ENCODE data around the gene TSPAN1.

TSPAN1 gene

DNA sequence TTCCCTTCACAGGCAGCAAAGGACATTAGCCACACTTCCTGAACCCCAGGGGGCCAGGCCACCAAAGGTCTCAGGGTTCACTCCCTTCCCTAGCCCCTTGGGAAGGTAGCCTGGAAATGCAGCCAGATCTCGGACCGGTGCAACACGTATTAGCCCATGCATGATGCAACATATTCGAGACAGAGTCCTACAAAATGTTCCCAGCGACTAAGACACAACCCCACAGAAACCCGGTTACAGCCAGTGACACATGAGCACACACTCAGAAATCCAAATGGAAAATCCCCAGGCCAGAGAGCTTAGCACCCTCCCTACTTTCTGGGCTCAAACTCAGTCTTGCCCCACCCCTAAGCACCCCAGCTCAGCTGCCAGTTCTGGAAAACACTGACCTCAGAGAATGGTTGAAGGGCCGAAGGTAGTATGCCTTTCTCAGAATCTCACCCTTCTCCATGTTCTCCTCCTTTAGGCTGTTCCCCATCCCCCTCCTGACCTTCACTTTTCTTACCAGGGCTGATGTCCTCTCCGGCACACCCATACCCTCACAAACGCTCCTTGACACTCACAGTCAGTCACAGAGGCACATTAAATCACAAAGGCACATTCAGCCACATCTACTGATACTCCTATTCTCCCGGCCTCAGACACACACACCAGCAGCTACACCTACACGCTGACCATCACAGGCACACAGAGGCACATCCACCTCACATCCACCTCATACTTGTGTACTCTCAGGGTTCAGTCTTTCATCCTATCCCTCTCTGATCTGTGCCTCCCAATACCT lies at the start of gene TSPAN1:
TSPAN1 (plus strand) TSS at position 640 of the 784 bp plus-strand sequence. CDS start 6,021 bp downstream, outside the sequence.
- DNase-seq: no peak

- DNase-seq: no peak
These were observed 46.5 kb upstream of the TSPAN1 start for GRCh38 chr1:46128344-46128743.

- no peak for DNase-seq
These were observed 44.8 kb upstream of the TSPAN1 start for GRCh38 chr1:46130121-46130520.

DNA sequence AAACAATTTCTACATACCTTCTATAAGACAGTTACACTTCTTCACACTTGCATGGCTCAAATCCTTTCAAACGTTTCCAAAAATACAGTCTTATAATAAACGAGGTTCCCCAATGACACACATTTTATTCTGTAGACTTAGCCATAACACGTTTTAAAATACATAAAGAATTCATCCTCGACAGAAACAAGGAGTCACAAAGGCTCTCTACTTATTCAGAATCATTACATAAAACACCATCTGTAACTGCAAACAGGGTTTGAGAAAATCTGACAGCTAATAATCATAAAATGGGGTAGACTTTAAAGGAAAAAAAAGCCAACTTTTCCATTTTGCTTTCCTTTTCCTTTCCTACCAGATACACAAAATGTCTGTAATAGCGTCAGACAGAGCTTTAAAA lies 44.3 kb upstream of the TSPAN1 start:
- DNase-seq: no peak

DNA sequence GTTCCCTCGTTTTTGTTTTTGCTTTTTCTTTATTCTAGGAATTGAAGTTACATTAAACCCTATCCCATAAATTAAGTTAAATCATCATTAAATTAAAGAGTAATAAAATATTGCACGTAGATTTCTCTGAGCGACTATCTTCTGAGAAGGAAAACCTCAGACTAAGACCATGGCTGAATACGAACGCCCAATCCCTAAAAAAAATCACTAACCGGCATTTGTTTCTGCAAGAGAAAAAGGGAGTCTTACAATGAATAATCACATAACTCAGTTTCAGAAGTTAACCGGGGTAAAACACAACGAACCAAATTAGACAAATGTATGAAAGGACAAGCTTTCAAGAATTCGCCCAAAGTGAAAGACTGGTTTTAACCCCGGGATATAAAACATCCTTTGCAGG lies 43.8 kb upstream of the TSPAN1 start:
- DNase-seq: no peak

- DNase-seq: no peak
These were observed 43.0 kb upstream of the TSPAN1 start for GRCh38 chr1:46131712-46132528.

DNA sequence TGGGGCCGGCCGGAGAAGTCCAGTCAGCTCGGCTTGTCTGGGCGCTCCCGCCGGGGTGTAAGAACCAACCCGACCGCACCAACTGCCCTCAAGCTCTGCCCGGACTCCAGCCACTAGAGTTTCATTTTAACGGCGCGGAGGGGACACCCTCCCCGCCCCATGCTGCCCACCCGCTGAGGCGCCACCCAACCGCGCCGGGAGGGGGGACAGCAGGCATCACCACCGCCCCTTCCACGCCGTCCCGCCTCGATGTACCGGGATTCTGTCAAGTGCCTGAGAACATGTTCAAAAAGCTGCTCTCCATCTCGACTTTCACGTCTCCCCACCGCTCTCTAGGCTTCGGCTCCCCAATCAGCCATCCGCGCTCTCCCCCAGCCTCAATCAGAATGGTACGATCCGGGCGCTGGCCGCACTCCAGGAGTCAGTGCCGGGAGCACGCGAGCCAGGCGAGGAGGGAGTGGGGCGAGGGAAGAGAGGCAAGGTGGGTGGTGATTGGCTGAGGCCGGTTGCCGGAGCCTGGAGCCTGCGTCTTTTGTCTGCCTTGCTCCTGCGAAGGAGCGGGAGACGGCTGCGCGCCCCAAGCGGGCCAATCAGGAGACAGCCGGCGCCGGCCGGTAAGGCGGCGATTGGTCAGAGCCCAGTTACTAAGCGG lies 42.2 kb upstream of the TSPAN1 start, which contains the start of gene PIK3R3:
PIK3R3 (minus strand) TSS at position 101 of the 652 bp plus-strand sequence. CDS start 677 bp downstream, outside the sequence.
- DNase-seq: peak; percentile 81 to 85

GRCh38 chr1:46133181-46133658 lies 41.7 kb upstream of the TSPAN1 start:
- DNase-seq: no peak

DNA sequence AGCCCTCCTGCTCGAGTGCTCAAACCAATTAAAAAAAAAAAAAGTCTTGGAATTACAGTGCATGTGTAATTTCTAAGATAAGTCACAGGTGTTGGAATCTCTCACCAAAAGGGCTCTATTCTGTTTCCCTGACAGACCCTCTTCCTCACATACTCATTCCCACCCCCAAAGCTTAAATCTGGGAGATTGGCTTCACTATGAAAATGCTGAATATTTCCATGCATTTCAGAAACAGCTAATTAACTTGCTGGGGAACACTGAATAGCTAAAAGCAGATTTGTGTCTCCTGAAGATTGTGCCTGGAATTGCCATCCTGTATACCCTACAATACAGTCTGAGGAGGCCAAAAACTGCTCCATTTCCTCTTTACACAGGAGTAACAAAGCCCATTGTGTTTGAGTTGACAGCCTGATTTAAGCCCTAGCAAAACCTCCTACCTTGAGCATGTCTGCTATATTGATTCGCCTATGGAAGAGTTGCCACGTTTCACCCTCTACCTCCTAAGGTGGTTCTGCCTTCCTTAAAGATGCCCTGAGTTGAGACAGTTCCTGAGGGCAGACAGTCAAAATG lies 41.0 kb upstream of the TSPAN1 start:
- no peak for DNase-seq

- DNase-seq: no peak
These were observed 40.1 kb upstream of the TSPAN1 start for GRCh38 chr1:46134660-46135331.

DNA sequence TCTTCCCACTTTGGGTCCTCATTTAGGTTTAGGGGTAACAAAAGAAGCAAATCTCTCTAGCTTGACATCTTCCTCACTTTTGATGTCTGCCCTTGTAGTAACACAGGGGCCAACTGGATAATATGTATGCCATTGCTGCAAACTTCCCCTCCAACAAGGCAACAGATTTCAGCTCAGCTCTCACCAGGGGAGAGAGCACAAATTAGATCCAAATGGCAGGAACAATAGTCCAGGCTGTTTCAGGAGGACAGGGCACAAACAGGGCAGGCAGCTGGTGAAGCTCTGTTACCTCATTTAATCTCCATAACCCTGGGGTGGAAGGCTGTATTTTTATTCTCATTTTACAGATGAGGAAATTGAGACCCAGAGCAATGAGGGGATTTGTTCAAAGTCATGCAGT lies 38.2 kb upstream of the TSPAN1 start:
- DNase-seq: no peak

DNA sequence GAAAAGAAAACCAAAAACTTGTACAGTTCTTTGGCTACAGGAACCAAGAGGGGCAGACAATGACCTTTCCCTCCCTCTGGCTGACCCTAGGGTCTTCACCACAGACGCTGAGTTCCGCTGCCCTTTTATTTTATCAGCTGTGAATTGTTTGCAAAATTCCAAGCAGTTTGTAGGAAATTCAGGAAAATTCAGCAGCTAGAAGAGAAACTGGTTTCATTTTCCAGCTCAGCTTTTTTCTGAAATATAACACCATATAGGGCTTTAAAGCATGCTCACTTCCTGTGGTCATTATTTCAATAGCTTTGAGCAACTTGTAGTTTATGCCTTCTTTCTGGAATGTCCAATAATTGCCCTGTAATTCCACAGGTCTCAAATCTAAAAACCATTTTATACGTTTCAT lies 37.0 kb upstream of the TSPAN1 start:
- DNase-seq: no peak

DNA sequence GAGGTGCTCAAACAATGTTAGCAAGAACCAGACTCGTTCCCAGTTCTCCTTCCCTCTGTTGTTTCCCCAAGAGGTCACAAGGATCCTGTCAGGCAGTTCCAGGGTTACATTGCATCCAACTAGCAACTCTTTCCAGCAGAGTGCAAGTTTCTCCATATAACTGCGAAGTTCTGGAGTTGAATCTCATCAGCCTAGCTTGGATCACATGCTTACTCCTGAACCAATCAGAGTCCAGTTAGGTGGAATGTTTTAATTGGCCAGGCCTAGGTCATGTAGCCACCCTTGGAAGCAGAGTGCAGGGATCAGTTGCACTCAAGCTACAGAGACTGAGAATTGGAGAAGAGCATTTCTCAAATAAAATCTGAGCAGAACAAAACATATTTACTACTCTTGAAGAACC lies 26.6 kb upstream of the TSPAN1 start:
- DNase-seq: no peak

- no peak for DNase-seq
These were observed 24.8 kb upstream of the TSPAN1 start for GRCh38 chr1:46150085-46150484.

DNA sequence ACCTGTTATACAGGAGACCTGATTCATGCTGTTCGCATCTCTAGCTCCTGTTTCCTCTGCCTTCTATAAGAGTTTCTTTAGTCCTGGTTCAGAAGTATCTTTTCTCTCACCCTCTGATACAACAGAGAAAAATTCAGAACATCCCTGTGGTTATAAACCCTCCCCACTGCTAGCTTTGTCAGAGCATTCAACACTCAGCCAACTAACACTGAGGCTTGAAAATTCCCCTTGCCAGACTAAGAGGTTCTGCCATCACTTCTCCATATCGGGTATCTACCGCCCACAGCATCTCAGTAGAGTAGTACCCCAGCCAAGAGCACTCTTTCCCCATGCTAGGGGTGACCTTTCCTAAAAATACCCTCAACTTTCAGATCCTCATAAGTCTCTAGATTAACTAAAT lies 22.9 kb upstream of the TSPAN1 start:
- no peak for DNase-seq

- DNase-seq: no peak
These were observed 21.7 kb upstream of the TSPAN1 start for GRCh38 chr1:46153228-46153627.

DNA sequence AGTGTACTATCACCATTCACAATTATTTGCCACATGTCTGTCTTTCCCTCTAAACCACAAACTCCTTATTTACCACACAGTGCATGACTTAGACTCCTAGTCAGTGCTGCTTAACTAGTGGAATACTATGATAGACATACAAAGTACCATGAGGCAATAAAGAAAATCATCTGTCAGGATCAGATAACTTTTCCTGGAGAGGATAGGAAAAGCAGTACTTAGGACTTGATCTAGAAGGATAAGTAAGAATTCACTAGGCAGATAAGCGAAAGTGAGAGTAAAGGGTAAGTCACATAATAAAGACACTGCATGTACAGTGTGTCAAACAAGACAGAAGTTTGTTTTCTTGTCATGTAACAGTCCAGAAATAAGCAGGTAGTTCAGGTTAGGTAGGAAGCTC lies 21.2 kb upstream of the TSPAN1 start:
- no peak for DNase-seq

- DNase-seq: no peak
These were observed 17.0 kb upstream of the TSPAN1 start for GRCh38 chr1:46157916-46158311.

GRCh38 chr1:46158312-46159281 lies 16.3 kb upstream of the TSPAN1 start:
- DNase-seq: no peak

DNA sequence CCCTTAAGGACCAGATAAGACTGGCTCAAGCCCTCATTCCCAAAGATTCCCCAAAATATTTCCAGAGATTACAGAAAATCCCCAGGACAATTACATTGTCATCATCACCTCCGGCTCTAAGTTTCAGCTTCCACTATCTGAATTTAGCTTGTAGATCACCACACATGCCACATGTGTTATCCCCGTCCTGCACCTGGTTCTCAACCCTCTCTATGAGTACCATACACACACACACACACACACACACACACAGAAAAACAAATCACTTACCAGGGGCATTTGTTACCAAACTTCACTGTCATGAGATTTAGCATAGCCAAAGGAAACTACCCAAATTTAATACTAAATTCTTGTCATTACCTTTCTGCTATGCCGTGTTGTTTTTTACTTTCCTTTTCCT lies 15.4 kb upstream of the TSPAN1 start:
- no peak for DNase-seq

DNA sequence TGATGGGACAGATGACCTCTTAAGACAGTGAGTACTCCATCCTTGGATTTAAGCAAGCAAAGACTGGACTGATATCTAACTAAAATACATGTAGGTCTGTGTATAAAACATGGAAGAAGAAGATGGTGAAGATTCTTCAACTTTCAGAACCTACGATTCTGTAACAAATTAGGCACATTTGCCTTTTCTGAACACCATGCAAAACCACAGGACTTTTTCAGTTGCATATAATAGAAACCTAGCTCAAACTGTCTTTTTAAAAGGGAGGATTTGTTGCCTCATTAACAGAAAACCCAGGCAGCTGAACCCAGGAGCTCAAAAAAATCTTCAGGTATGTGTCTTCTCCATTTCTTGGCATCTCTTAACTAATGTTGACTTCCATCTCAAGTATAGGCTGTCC lies 14.7 kb upstream of the TSPAN1 start:
- DNase-seq: no peak
